ENCODE data around the gene CST9L.

Gene CST9L

GRCh38 chr20:23609486-23610109 is 41.3 kb upstream of the CST9L start:
- peaks cover 0 to 29% (median 0%) of the 10 kb centered on the region in 3 experiments for H3K27me3 ChIP-seq (ENCODE audit: control insufficient read depth in 3 of 3, insufficient read depth in 3 of 3, low read depth in 1 of 3, low read length in 3 of 3)
- H2BK5ac ChIP-seq (ENCODE audit: low read length), result no peak overlapping the region
- no peak for DNase-seq (ENCODE audit: low spot score)
- no peak overlapping the region for H3K14ac ChIP-seq (ENCODE audit: low read length)
- H2AK5ac ChIP-seq (ENCODE audit: low read depth, low read length), result no peak overlapping the region
- no CpG with 5 or more reads among the region's 5 CpGs for WGBS, 2 donors (ENCODE audit: extremely low coverage in 2 of 2, insufficient read length in 2 of 2, insufficient replicate concordance in 1 of 2)
- H3K23ac ChIP-seq (ENCODE audit: low read depth, low read length, poor library complexity), result no peak overlapping the region
- H3K9ac ChIP-seq (ENCODE audit: low read depth, low read length, poor library complexity), result no peak overlapping the region
- no peak overlapping the region for H3K4me2 ChIP-seq (ENCODE audit: insufficient read depth, low read length, poor library complexity, severe bottlenecking)
- H3K79me1 ChIP-seq (ENCODE audit: low read depth, low read length), result no peaks in the 10 kb centered on the region
- H2BK15ac ChIP-seq (ENCODE audit: low read length), result no peak overlapping the region
- H3K4me3 ChIP-seq (ENCODE audit: low read length in 2 of 2), result no peak overlapping the region
- H3K9me3 ChIP-seq (replicated peaks in 1 of 2; ENCODE audit: control insufficient read depth in 2 of 2, insufficient read depth in 1 of 2, low read depth in 1 of 2, low read length in 2 of 2), result no peaks in the 10 kb centered on the region
- no peak overlapping the region for H4K8ac ChIP-seq (ENCODE audit: low read depth, low read length)
- no peak overlapping the region for H2BK12ac ChIP-seq (ENCODE audit: low read length)
- H2BK120ac ChIP-seq (ENCODE audit: low read depth, low read length), result no peak overlapping the region
- H2AFZ ChIP-seq (ENCODE audit: low read length), result no peak overlapping the region
- no peak overlapping the region for H3K27ac ChIP-seq (replicated peaks; ENCODE audit: low read length)
- H3K4ac ChIP-seq (ENCODE audit: low read length), result no peak overlapping the region
- no peaks in the 10 kb centered on the region for H3K36me3 ChIP-seq (replicated peaks in 1 of 2; ENCODE audit: control insufficient read depth in 2 of 2, insufficient read depth in 2 of 2, low read length in 2 of 2)
- peaks cover 0 to 9% of the 10 kb centered on the region in 2 donors for H3K4me1 ChIP-seq (ENCODE audit: control insufficient read depth in 2 of 2, insufficient read depth in 1 of 2, low read depth in 1 of 2, low read length in 2 of 2)
- no peak overlapping the region for H4K91ac ChIP-seq (ENCODE audit: low read depth, low read length, poor library complexity)
- H3K18ac ChIP-seq (ENCODE audit: low read length), result no peak overlapping the region

- Histone ChIP-seq H3K27me3 (ENCODE audit: control insufficient read depth in 3 of 3, insufficient read depth in 3 of 3, low read depth in 1 of 3, low read length in 3 of 3) (peaks cover 0 to 32% (median 0%) of the 10 kb centered on the region in 3 experiments), H2BK15ac (ENCODE audit: low read length) (no peak overlapping the region), H4K8ac (ENCODE audit: low read depth, low read length) (no peak overlapping the region), H4K91ac (ENCODE audit: low read depth, low read length, poor library complexity) (no peak overlapping the region), H2BK5ac (ENCODE audit: low read length) (no peak overlapping the region), H3K27ac (replicated peaks; ENCODE audit: low read length) (no peak overlapping the region), H3K4me2 (ENCODE audit: insufficient read depth, low read length, poor library complexity, severe bottlenecking) (no peak overlapping the region), H3K79me1 (ENCODE audit: low read depth, low read length) (no peaks in the 10 kb centered on the region), H2AK5ac (ENCODE audit: low read depth, low read length) (peak overlapping the region; percentile 58), H3K18ac (ENCODE audit: low read length) (peak overlapping the region; percentile 78), H2BK12ac (ENCODE audit: low read length) (no peak overlapping the region), H2BK120ac (ENCODE audit: low read depth, low read length) (no peak overlapping the region), H3K4me3 (ENCODE audit: low read length in 2 of 2) (no peak overlapping the region), H3K23ac (ENCODE audit: low read depth, low read length, poor library complexity) (no peak overlapping the region), H3K4ac (ENCODE audit: low read length) (no peak overlapping the region), H3K14ac (ENCODE audit: low read length) (no peak overlapping the region), H3K9ac (ENCODE audit: low read depth, low read length, poor library complexity) (no peak overlapping the region), H3K9me3 (replicated peaks in 1 of 2; ENCODE audit: control insufficient read depth in 2 of 2, insufficient read depth in 1 of 2, low read depth in 1 of 2, low read length in 2 of 2) (no peaks in the 10 kb centered on the region), H2AFZ (ENCODE audit: low read length) (peak overlapping the region; percentile 34), H3K36me3 (replicated peaks in 1 of 2; ENCODE audit: control insufficient read depth in 2 of 2, insufficient read depth in 2 of 2, low read length in 2 of 2) (no peaks in the 10 kb centered on the region), H3K4me1 (ENCODE audit: control insufficient read depth in 2 of 2, insufficient read depth in 1 of 2, low read depth in 1 of 2, low read length in 2 of 2) (peaks cover 0 to 9% of the 10 kb centered on the region in 2 donors)
- no peak for DNase-seq (ENCODE audit: low spot score)
- WGBS, 2 donors (ENCODE audit: extremely low coverage in 2 of 2, insufficient read length in 2 of 2, insufficient replicate concordance in 1 of 2), result no CpG with 5 or more reads among the region's 18 CpGs
Observed at GRCh38 chr20:23608251-23608846, 40.1 kb upstream of the CST9L start.

GRCh38 chr20:23607497-23608245 is 39.4 kb upstream of the CST9L start:
- no peak overlapping the region for H3K4ac ChIP-seq (ENCODE audit: low read length)
- H2BK15ac ChIP-seq (ENCODE audit: low read length), result no peak overlapping the region
- peaks cover 0 to 39% (median 0%) of the 10 kb centered on the region in 3 experiments for H3K27me3 ChIP-seq (ENCODE audit: control insufficient read depth in 3 of 3, insufficient read depth in 3 of 3, low read depth in 1 of 3, low read length in 3 of 3)
- peaks cover 0 to 9% of the 10 kb centered on the region in 2 donors for H3K4me1 ChIP-seq (ENCODE audit: control insufficient read depth in 2 of 2, insufficient read depth in 1 of 2, low read depth in 1 of 2, low read length in 2 of 2)
- H3K9ac ChIP-seq (ENCODE audit: low read depth, low read length, poor library complexity), result no peak overlapping the region
- no peak overlapping the region for H2BK5ac ChIP-seq (ENCODE audit: low read length)
- no peak overlapping the region for H3K23ac ChIP-seq (ENCODE audit: low read depth, low read length, poor library complexity)
- H2BK12ac ChIP-seq (ENCODE audit: low read length), result no peak overlapping the region
- no peaks in the 10 kb centered on the region for H3K9me3 ChIP-seq (replicated peaks in 1 of 2; ENCODE audit: control insufficient read depth in 2 of 2, insufficient read depth in 1 of 2, low read depth in 1 of 2, low read length in 2 of 2)
- H3K4me2 ChIP-seq (ENCODE audit: insufficient read depth, low read length, poor library complexity, severe bottlenecking), result no peak overlapping the region
- peak overlapping the region; percentile 34 for H2AFZ ChIP-seq (ENCODE audit: low read length)
- no peak overlapping the region for H4K8ac ChIP-seq (ENCODE audit: low read depth, low read length)
- peak overlapping the region; percentile 83 for H2AK5ac ChIP-seq (ENCODE audit: low read depth, low read length)
- no peaks in the 10 kb centered on the region for H3K79me1 ChIP-seq (ENCODE audit: low read depth, low read length)
- H3K27ac ChIP-seq (replicated peaks; ENCODE audit: low read length), result no peak overlapping the region
- no peak for DNase-seq (ENCODE audit: low spot score)
- WGBS, 2 donors (ENCODE audit: extremely low coverage in 2 of 2, insufficient read length in 2 of 2, insufficient replicate concordance in 1 of 2), result no CpG with 5 or more reads among the region's 14 CpGs
- no peak overlapping the region for H3K14ac ChIP-seq (ENCODE audit: low read length)
- H3K4me3 ChIP-seq (ENCODE audit: low read length in 2 of 2), result no peak overlapping the region
- H4K91ac ChIP-seq (ENCODE audit: low read depth, low read length, poor library complexity), result no peak overlapping the region
- H3K36me3 ChIP-seq (replicated peaks in 1 of 2; ENCODE audit: control insufficient read depth in 2 of 2, insufficient read depth in 2 of 2, low read length in 2 of 2), result no peaks in the 10 kb centered on the region
- no peak overlapping the region for H3K18ac ChIP-seq (ENCODE audit: low read length)
- H2BK120ac ChIP-seq (ENCODE audit: low read depth, low read length), result no peak overlapping the region

GRCh38 chr20:23606652-23607049 is 38.4 kb upstream of the CST9L start:
- Histone ChIP-seq H3K27me3 (ENCODE audit: control insufficient read depth in 3 of 3, insufficient read depth in 3 of 3, low read depth in 1 of 3, low read length in 3 of 3) (peaks cover 0 to 41% (median 0%) of the 10 kb centered on the region in 3 experiments), H3K9ac (ENCODE audit: low read depth, low read length, poor library complexity) (no peak overlapping the region), H3K27ac (replicated peaks; ENCODE audit: low read length) (no peak overlapping the region), H2AFZ (ENCODE audit: low read length) (peak overlapping the region; percentile 12), H3K9me3 (replicated peaks in 1 of 2; ENCODE audit: control insufficient read depth in 2 of 2, insufficient read depth in 1 of 2, low read depth in 1 of 2, low read length in 2 of 2) (no peaks in the 10 kb centered on the region), H4K91ac (ENCODE audit: low read depth, low read length, poor library complexity) (no peak overlapping the region), H3K4me3 (ENCODE audit: low read length in 2 of 2) (no peak overlapping the region), H2BK15ac (ENCODE audit: low read length) (no peak overlapping the region), H2BK5ac (ENCODE audit: low read length) (no peak overlapping the region), H4K8ac (ENCODE audit: low read depth, low read length) (no peak overlapping the region), H2BK12ac (ENCODE audit: low read length) (no peak overlapping the region), H3K23ac (ENCODE audit: low read depth, low read length, poor library complexity) (no peak overlapping the region), H3K4ac (ENCODE audit: low read length) (no peak overlapping the region), H3K14ac (ENCODE audit: low read length) (no peak overlapping the region), H2AK5ac (ENCODE audit: low read depth, low read length) (no peak overlapping the region), H3K36me3 (replicated peaks in 1 of 2; ENCODE audit: control insufficient read depth in 2 of 2, insufficient read depth in 2 of 2, low read length in 2 of 2) (no peaks in the 10 kb centered on the region), H3K4me2 (ENCODE audit: insufficient read depth, low read length, poor library complexity, severe bottlenecking) (no peak overlapping the region), H2BK120ac (ENCODE audit: low read depth, low read length) (no peak overlapping the region), H3K79me1 (ENCODE audit: low read depth, low read length) (no peaks in the 10 kb centered on the region), H3K18ac (ENCODE audit: low read length) (no peak overlapping the region), H3K4me1 (ENCODE audit: control insufficient read depth in 2 of 2, insufficient read depth in 1 of 2, low read depth in 1 of 2, low read length in 2 of 2) (peaks cover 0 to 9% of the 10 kb centered on the region in 2 donors)
- DNase-seq (ENCODE audit: low spot score), result peak; percentile 52
- no CpG with 5 or more reads among the region's 9 CpGs for WGBS, 2 donors (ENCODE audit: extremely low coverage in 2 of 2, insufficient read length in 2 of 2, insufficient replicate concordance in 1 of 2)
